OCI-LY7 (cell line): ENCODE results near the gene BPTF. TPM values are rescaled to one million over a fixed set of nuclear protein-coding genes. Genes with fewer than 3 reads are reported as not detected.

Experiments used
- BruUV-seq: library from RNA; stranded (reverse); fragments of 400-500 nt; replicated peaks from 2 replicates; lab custom pipeline; 2021; lab: Mats Ljungman, UMichigan
- CTCF ChIA-PET: fragments of 300-600 bp; sonication (Branson Sonifier 250); formaldehyde crosslinking; loops from one replicate; lab custom pipeline; 2022; ENCODE audit warnings: antibody characterized with exemption; ENCODE audit not compliant: unreplicated experiment; lab: Charles Lee
- POLR2A ChIA-PET: fragments of 300-600 bp; sonication (Branson Sonifier 250); formaldehyde crosslinking; loops from one replicate; lab custom pipeline; 2022; ENCODE audit warnings: antibody characterized with exemption; lab: Charles Lee
- DNase-seq: peaks from one replicate; pipeline ENCODE4 v3.0.0-alpha.2; 2015; ENCODE audit warnings: low spot score
- H2AFZ ChIP-seq: fragments of 200-600 bp; sonication (generic), shearing (Covaris generic); 2 replicates; pipeline ENCODE4 v1.6.1; 2014; ENCODE audit warnings: mild to moderate bottlenecking, antibody characterized with exemption, low read length, moderate library complexity
- H3K27ac ChIP-seq: fragments of 200-600 bp; sonication (generic); 2 replicates; pipeline ENCODE4 v1.5.1; 2014; ENCODE audit warnings: mixed run types, low read depth, mild to moderate bottlenecking, moderate library complexity, low read length, inconsistent platforms; ENCODE audit not compliant: poor library complexity, severe bottlenecking
- H3K36me3 ChIP-seq: fragments of 200-600 bp; sonication (generic); 2 replicates; pipeline ENCODE4 v1.6.1; 2014; ENCODE audit warnings: mild to moderate bottlenecking, antibody characterized with exemption, low read length, moderate library complexity, mixed read lengths; ENCODE audit not compliant: insufficient read depth
- H3K4me1 ChIP-seq: fragments of 200-600 bp; sonication (generic); 2 replicates; pipeline ENCODE4 v1.5.1; 2014; ENCODE audit warnings: mild to moderate bottlenecking, low read length; ENCODE audit not compliant: insufficient read depth, poor library complexity, severe bottlenecking
- H3K4me2 ChIP-seq: fragments of 200-600 bp; sonication (generic); 2 replicates; pipeline ENCODE4 v1.6.1; 2014; ENCODE audit warnings: mild to moderate bottlenecking, low read length
- H3K4me3 ChIP-seq: fragments of 200-600 bp; sonication (generic); 2 replicates; pipeline ENCODE4 v1.5.1; 2014; ENCODE audit warnings: mild to moderate bottlenecking, low read depth, low read length; ENCODE audit not compliant: poor library complexity, severe bottlenecking
- H3K79me2 ChIP-seq: fragments of 200-600 bp; sonication (generic); 2 replicates; pipeline ENCODE4 v1.6.1; 2016; ENCODE audit warnings: low read depth, mild to moderate bottlenecking, low read length, moderate library complexity, mixed read lengths; ENCODE audit not compliant: insufficient read depth
- H3K9me2 ChIP-seq: fragments of 200-600 bp; sonication (generic); 2 replicates; pipeline ENCODE4 v1.6.1; 2016; ENCODE audit warnings: mild to moderate bottlenecking, low read length, mixed read lengths; ENCODE audit not compliant: insufficient read depth
- H3K9me3 ChIP-seq: fragments of 200-600 bp; sonication (generic); 2 replicates; pipeline ENCODE4 v1.6.1; 2014; ENCODE audit warnings: mild to moderate bottlenecking, mixed run types, low read length, mixed read lengths
- H4K20me1 ChIP-seq: fragments of 200-600 bp; sonication (generic); 2 replicates; pipeline ENCODE4 v1.6.1; 2014; ENCODE audit warnings: mild to moderate bottlenecking, antibody characterized with exemption, low read length, moderate library complexity, mixed read lengths; ENCODE audit not compliant: insufficient read depth
- CTCF ChIP-seq: fragments of 200-600 bp; sonication (generic); conservative IDR thresholded peaks from 2 replicates; pipeline ENCODE4 v1.5.1; 2014; ENCODE audit warnings: mild to moderate bottlenecking, antibody characterized with exemption, low read length, moderate library complexity, mixed read lengths
- EZH2phosphoT487 ChIP-seq: fragments of 200-600 bp; sonication (generic); IDR thresholded peaks from 2 replicates; pipeline ENCODE4 v1.6.1; 2018; ENCODE audit warnings: low read depth, borderline replicate concordance, mild to moderate bottlenecking, mixed run types, antibody characterized with exemption, low read length, moderate library complexity, mixed read lengths
- intact Hi-C: fragments of 100-400 bp; cut with micrococcal nuclease; formaldehyde crosslinking; loops from one replicate; pipeline ENCODE4 v1.10.0; 2022; ENCODE audit not compliant: unreplicated experiment
- total RNA-seq, 2 experiments: library from RNA; depleted of rRNA in 1 of 2; stranded (reverse); fragments of >200 nt in 1 of 2; shearing (Covaris generic) in 1 of 2; gene quantifications; 2 replicates each; pipeline ENCODE4 v1.2.3, GENCODE V29; 2014 to 2022

Gene BPTF
- total RNA-seq, 2 experiments from 2014 or later: 104 to 212 TPM

- H3K27ac ChIP-seq: no peak overlapping the region
- no peaks in the 10 kb centered on the region; the same call in 1 of the 2 replicates for H3K36me3 ChIP-seq
- H2AFZ ChIP-seq: no peak overlapping the region
- no peak overlapping the region for H3K4me2 ChIP-seq
- H3K9me2 ChIP-seq: no peaks in the 10 kb centered on the region
- intact Hi-C loops: no loop called here
- CTCF ChIA-PET: no interaction called here
- POLR2A ChIA-PET: interaction anchor here (0.6 to 1.6 kb wide), 4 partner anchors 8 to 1179 kb away, joined by 3 to 5 read pairs (median 4); no protein-coding TSS in a partner anchor
- peaks cover 21% of the 10 kb centered on the region for H3K4me1 ChIP-seq
- no TSS peak for BruUV-seq
- no peak overlapping the region for H3K4me3 ChIP-seq
- H4K20me1 ChIP-seq: no peaks in the 10 kb centered on the region
- no peaks in the 10 kb centered on the region for H3K9me3 ChIP-seq
- H3K79me2 ChIP-seq: no peaks in the 10 kb centered on the region
- TF ChIP-seq CTCF (no peak), EZH2phosphoT487 (no peak)
- no peak for DNase-seq
Observed at GRCh38 chr17:67998466-67998865, 173.2 kb downstream of the BPTF start.

- ChIA-PET POLR2A (interaction anchor here (0.7 to 1.4 kb wide), 2 partner anchors 20 to 702 kb away, joined by 5 to 7 read pairs; no protein-coding TSS in a partner anchor), CTCF (no interaction called here)
- no peaks in the 10 kb centered on the region for H3K9me3 ChIP-seq
- intact Hi-C loops: no loop called here
- H3K4me2 ChIP-seq: no peak overlapping the region
- H3K9me2 ChIP-seq: no peaks in the 10 kb centered on the region
- H3K36me3 ChIP-seq: no peaks in the 10 kb centered on the region; the same call in 1 of the 2 replicates
- no peaks in the 10 kb centered on the region for H3K79me2 ChIP-seq
- H2AFZ ChIP-seq: no peak overlapping the region
- no peak overlapping the region for H3K27ac ChIP-seq
- no TSS peak for BruUV-seq
- DNase-seq: no peak
- H3K4me1 ChIP-seq: peaks cover 21% of the 10 kb centered on the region
- no peaks in the 10 kb centered on the region for H4K20me1 ChIP-seq
- no peak for TF ChIP-seq CTCF
- TF ChIP-seq EZH2phosphoT487: no peak
- H3K4me3 ChIP-seq: no peak overlapping the region
Observed at GRCh38 chr17:67999291-67999911, 174.1 kb downstream of the BPTF start.

- no peaks in the 10 kb centered on the region for H3K9me3 ChIP-seq
- POLR2A ChIA-PET: interaction anchor here (0.7 kb wide), 2 partner anchors 26 to 800 kb away, joined by 4 to 7 read pairs; no protein-coding TSS in a partner anchor
- H3K36me3 ChIP-seq: no peaks in the 10 kb centered on the region
- H4K20me1 ChIP-seq: no peaks in the 10 kb centered on the region
- H3K9me2 ChIP-seq: no peaks in the 10 kb centered on the region
- BruUV-seq: no TSS peak
- TF ChIP-seq CTCF (no peak), EZH2phosphoT487 (no peak)
- DNase-seq: no peak
- intact Hi-C loops: no loop called here
- no peak overlapping the region for H3K27ac ChIP-seq
- H2AFZ ChIP-seq: no peak overlapping the region
- no peaks in the 10 kb centered on the region for H3K79me2 ChIP-seq
- no peak overlapping the region for H3K4me2 ChIP-seq
- no peaks in the 10 kb centered on the region for H3K4me1 ChIP-seq
- no peak overlapping the region for H3K4me3 ChIP-seq
- CTCF ChIA-PET: no interaction called here
Observed at GRCh38 chr17:68004201-68004600, 178.9 kb downstream of the BPTF start.
